GM21526 (cell line): ENCODE data around the gene CACNA2D2.

Source experiments
- ATAC-seq: cut with Tn5 transposase; IDR thresholded peaks from one replicate; pipeline ENCODE4 v1.9.1; 2021; ENCODE audit warnings: moderate library complexity; ENCODE audit not compliant: unreplicated experiment, low FRiP score

CACNA2D2 gene

GRCh38 chr3:50503504-50504342 is at the start of gene CACNA2D2:
CACNA2D2 (minus strand) TSS chr3:50503634; CDS start chr3:50503423, 211 bp downstream.
- no peak for ATAC-seq

GRCh38 chr3:50552598-50552997 is 49.2 kb upstream of the CACNA2D2 start:
- no peak for ATAC-seq

- no peak for ATAC-seq
These were observed 48.4 kb upstream of the CACNA2D2 start for GRCh38 chr3:50551681-50552435.

- ATAC-seq = no peak
These were observed 47.7 kb upstream of the CACNA2D2 start for GRCh38 chr3:50551054-50551659.

GRCh38 chr3:50550079-50550736 is 46.8 kb upstream of the CACNA2D2 start:
- ATAC-seq = no peak

- no peak for ATAC-seq
These were observed 45.8 kb upstream of the CACNA2D2 start for GRCh38 chr3:50549226-50549625.

GRCh38 chr3:50545781-50546180 is 42.3 kb upstream of the CACNA2D2 start:
- ATAC-seq = no peak

- no peak for ATAC-seq
These were observed 39.0 kb upstream of the CACNA2D2 start for GRCh38 chr3:50542177-50543034.

GRCh38 chr3:50539356-50540286 is 36.2 kb upstream of the CACNA2D2 start:
- no peak for ATAC-seq

- ATAC-seq = no peak
These were observed 34.1 kb upstream of the CACNA2D2 start for GRCh38 chr3:50537421-50538129.

- no peak for ATAC-seq
These were observed 33.2 kb upstream of the CACNA2D2 start for GRCh38 chr3:50536471-50537180.

GRCh38 chr3:50534681-50535330 is 31.4 kb upstream of the CACNA2D2 start:
- no peak for ATAC-seq

- ATAC-seq = no peak
These were observed 30.5 kb upstream of the CACNA2D2 start for GRCh38 chr3:50533807-50534461.

GRCh38 chr3:50533316-50533715 is 29.9 kb upstream of the CACNA2D2 start:
- ATAC-seq = no peak

GRCh38 chr3:50532062-50532705 is 28.8 kb upstream of the CACNA2D2 start:
- no peak for ATAC-seq

- no peak for ATAC-seq
These were observed 27.8 kb upstream of the CACNA2D2 start for GRCh38 chr3:50531201-50531600.
